HG03097 (cell line): ENCODE data around the gene ELL3.
A peak's percentile ranks its signal among the peaks of the same experiment; 100 is the strongest.

Source experiments
- ATAC-seq: cut with Tn5 transposase; IDR thresholded peaks from one replicate; pipeline ENCODE4 v1.9.1; 2021; ENCODE audit not compliant: unreplicated experiment, low FRiP score

The ELL3 gene

DNA sequence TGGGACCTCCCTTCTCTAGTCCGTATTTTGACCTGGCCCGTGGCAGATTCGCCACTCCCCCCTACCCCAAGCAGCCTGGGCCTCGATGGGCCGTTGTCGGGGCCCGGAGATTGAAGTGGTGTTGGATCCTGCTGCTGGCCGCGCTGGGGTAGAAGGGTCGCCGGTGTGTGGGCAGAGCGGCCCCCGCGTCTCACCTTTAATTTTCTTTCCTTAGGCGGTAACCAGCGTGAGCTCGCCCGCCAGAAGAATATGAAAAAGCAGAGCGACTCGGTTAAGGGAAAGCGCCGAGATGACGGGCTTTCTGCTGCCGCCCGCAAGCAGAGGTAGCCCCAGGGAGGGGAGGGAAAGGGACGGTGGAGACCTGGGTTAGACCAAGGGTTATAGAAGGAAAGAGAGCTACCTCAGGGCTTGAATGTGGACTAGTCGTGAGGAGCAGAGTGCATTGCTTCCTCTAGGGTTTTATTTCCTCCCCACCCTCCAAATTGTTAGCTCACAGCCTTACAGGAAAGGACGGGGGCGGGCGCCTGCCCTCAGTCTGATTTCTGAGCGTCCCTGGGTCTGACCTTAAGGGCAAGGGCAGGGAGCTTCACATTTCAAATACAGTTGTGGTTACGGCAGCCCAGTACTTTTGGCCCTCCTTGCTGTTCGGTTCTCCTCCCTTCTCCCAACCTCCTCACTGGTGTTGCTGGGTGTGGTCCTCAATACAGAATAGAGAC is 16.2 kb upstream of the ELL3 start:
- no peak for ATAC-seq

DNA sequence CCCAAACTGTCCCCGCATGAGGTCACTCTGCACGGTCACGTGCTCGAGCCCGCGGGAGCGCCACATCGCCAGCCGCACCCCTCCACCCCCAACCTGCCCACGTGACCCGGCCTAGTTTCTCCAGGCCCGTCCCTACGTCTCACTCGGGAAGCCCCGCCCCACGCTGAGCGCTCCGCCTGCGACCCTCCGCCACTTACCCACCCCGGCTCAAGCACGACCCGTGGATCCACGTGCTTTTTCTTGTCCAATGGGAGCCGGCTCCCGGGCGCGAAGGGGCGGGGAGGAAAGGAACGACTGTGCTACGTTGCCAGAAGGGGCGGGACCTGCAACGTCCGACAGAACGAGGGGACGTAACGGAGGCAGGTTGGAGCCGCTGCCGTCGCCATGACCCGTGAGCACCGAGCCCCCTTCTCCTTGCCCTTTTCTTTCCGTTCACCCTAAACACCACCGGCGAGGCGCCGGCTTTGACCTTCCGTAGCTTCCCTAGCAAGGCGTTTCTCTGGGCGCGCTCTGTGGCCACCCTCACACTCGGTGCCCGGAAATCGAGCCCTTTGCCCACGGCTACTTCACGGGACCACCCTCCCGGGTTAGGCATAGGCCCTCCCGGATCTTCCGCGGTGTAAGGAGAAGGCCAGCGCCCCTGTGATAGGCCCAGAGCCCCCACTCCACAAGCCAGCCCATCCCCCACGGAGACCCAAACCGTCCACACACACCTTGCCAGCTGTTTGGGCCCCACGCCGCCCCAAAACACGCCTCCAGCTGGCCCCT is 15.4 kb upstream of the ELL3 start, which contains the start of gene SERF2:
TSS of gene SERF2 (plus strand) at position 328 of the 768 bp plus-strand sequence. CDS start at position 385, 57 bp downstream.
- ATAC-seq = peak; percentile 91

DNA sequence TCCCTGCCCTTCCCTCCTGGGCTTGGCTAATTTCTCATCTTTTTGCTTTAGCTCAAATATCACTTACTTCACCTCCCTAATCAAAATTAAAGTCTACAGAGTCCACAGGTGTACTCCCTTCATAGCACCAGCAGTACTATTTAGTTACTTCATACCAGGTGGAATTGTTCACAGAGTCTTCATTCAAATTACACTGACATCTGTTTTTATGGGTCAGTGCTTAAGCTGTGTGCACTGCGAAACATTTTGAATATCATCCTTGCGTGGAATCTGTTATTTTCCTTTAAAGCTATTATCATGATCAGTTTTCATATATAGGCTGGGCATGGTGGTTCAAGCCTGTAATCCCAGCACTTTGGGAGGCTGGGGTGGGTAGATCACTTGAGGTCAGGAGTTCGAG is 12.6 kb upstream of the ELL3 start:
- no peak for ATAC-seq

DNA sequence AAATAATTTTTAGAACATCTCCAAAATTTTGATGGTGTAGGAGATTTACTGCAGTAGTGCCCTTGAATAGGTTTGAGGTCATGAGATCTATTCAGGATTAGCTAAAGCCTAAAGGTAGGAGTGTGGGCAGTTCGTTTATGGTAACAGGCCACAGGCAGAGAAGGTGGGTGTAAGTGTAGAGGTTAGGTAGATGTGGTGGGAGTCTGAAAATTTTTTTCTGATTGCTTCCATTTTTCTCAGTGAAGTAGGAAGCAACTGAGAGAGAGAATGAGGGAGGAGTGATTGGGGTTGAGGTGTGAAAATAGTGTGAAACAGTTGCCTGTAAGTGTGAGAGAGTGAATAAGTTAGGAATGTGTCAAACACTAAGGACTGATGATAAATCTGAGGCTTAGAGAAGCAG is 2.2 kb upstream of the ELL3 start:
- ATAC-seq = no peak

DNA sequence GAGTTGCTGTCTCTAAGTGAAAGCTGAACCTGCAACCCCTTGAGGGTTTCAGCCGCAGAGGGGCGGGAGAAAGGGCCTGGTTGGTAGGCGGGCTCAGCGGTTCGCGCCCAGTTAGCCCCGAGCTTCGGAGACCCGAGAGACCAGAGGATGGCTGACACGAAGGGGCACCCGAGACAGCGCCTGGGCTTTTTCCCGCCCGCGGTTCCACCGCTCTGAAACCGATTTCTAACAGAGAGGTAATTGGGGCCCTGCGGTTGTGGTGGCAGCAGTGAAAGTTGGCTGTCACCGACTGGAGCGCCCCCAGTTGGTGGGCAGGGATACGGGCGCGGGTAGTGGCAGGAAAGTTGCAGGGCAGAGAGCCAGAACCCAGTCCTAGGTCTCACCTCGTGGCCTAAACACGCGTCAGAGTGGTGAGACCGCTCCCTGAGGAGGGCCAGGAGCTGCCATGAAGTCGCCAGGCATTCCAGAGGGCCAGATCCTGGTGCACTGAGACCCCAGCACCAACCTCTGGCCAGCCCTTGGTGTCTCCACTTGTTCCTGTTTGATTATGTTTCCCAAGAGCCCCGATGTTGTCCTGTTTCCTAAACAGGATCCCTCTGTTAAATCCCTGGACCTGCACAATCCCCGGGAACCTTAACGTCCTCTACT is 625 bp upstream of the ELL3 start:
- peak; percentile 45 for ATAC-seq

DNA sequence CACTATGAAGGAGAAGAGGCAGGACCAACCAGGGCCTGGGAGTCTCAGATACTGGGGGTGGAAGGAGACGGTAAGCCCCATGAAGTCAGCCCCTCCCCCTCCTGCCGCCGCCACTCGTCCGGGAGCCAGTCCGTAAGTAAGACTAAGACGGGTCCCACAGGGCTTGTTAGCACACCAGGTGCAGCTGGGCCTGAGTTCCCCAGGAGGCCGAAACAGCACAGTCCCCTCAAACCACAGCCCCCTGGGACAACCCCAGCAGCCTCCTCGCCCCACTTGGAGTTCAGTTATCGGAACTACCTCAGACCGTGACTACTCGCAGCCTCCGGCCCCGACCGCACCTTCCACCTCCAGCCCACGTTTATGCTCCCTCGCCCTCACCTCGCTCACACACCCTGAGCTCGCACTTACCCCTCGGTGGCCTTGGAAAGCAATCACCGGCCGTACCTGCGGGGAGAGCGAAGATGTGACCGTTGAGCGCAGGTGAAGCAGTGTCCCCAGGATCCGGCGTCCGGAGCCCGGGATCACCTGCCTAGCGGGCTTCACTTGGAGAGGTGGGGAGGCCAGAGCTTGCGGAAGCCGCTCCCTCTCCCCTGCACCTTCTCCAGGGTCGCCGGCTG is 557 bp downstream of the ELL3 start:
- peak; percentile 63 for ATAC-seq

DNA sequence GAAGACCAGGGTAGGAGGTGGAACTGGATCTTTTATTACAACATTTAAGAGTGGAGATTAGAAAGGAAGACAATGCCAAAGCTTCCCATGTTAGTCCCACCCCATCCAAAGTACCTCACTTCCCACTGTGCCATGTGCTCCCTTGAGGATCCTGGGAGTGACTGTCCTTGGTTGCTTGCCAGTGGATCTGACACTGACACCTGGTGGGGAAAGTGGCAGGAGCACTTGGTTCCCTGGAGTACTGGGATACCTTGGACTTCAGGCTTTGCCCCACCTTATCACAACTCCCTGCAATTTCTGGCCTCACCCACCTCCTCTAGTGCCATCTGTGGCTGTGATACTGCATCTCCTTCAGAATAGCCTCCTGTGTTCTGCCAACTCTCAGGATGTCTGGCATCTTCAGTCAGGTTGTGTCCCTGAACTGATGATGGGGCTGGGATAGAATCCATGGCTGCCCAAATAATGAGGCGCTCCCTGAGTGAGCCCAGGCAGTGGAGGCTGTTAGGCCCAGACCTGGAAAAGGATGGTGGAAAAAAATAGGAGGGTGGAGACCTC is 1.3 kb downstream of the ELL3 start:
- ATAC-seq = no peak

DNA sequence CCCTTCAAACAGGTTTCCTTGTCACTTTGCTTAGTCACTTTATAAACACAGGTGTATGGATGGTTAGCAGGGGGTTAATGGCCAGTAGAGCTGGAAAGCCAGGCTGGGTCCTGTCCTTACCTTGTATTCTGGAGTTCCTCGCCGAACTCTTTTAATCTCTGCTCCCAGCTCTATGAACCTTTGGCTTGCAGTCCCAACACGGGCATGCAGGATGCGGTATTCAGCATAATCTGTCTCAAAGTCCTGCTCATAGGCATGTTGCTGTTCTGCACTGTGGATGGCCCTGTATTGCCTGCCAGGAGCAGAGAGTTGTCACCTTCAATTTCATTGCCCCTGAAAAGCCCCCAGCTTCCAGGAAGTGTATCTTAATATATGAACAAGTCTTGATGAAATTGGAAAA is 2.7 kb downstream of the ELL3 start:
- no peak for ATAC-seq

DNA sequence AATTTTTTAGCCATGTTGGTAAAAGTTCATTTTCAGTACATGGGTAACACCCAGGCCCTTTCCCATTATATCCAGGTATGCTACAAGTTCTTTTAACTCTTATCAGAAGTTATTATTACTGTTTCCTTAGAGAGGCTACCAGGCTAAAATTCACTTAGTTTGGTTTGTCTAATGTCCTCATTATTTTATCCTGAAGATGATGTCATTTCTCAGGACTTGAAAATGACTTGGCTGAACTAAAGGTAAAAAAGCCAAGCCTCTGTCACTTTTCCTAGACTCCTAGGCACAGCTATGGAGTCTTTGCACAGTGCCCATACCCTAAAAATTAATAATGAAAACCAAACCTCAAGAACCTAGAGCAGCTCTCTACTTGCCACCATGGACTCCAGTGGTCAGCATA is 4.1 kb downstream of the ELL3 start:
- ATAC-seq = no peak

DNA sequence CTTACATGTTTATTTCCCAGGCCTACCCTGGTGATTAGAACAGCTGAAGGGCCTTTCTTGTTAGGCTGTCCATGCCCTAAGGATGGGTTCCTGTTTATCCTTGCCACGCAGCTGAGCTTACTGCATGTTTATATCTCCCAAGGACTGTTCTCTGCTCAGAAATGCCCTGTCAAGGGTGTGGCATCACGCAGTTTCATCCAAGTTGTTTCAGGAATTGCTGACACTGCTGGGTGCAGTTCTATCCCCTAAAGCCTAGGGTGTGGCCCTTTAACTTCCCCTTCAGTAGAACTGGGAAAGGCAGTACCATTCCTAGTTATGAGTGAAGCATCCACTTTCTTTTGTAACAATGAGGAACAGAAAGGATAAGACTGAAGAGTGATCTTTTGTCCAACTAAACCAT is 5.0 kb downstream of the ELL3 start:
- ATAC-seq = no peak

DNA sequence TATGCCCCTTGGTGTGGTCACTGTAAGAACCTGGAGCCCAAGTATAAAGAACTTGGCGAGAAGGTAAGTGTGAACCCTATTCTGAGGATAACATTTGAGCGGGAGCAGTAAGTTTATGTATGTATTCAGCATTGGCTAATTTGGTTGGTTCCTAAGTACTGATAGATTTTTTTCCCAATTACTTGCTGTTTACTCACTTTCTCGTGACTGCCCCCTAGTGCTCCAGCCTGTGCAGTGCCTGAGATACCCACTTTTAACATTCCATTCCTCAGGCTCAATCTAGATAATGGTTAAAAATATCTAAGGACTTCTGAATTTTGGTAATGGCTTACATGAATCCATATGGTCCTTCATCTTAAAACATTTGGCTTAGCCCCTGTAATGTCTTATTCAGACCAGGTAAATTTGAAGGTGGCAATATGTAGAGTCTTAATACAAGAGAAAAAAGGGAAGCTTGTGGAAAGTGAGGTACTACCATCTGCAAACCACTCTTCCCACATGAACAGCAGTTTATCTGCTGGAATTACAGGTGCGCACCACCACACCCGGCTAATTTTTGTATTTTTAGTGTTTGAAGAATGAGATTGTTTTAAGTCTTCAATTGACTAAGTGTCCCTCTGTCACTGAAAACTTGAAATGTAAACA is 7.1 kb downstream of the ELL3 start:
- ATAC-seq = no peak

DNA sequence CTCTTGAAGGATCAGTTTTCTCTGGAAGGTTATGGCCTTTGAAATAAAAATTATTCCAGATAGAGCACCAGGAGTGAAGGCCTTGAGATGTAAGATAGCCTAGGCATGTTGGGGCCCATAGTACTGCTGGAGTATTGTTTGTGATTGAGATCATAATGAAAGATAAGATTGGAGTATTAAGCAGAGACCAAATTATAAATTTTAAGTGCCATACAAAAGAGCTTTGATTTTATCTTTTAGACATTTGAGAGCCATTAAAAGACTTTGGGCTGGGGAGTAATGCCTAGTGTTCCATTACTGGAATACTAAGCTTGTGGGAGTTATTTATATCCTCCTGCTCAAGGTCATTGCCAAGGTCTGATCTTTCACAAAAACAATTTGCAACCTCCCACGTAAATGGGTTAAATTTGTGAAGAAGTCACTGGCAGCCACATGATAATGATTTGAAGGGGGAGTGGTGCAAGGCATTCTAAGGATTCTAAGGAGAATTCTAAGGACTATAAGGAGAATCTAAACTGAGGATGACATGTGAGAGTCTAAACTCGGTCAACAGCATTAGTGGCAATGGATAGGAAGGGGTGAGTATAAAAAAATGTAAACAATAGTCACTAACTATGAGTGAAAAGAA is 12.8 kb downstream of the ELL3 start:
- no peak for ATAC-seq

DNA sequence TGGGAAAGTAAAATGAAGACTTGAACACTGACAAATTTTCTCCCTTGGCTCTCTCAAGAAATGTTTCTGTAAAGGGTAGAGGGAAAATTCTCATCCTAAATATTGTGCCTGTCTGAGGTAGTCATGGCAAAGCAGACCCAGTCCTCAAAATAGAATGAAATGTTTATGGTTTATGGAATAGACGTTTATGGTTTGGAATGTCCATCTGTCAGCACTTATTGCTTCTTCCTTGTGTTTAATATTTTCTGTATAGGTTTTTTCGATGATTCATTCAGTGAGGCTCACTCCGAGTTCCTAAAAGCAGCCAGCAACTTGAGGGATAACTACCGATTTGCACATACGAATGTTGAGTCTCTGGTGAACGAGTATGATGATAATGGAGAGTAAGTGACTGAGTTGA is 13.9 kb downstream of the ELL3 start:
- ATAC-seq = no peak

DNA sequence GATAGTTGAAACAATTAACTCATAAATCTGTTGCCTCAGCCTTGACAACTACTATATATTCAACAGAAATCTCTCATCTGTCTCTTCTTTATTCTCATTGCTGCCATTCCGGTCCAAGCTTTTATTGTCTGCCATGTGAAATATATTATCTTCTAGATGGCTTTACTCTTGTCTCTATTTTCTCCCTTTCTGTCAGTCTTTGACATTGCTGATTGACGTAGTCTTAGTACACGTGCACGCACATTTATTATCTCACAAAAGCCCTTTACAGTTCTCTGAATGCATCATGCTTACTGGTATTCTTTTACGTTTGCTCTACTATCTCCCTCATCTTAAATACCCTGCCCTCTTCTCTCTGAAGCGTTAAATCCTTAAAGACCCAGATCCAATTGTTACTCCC is 24.9 kb downstream of the ELL3 start:
- no peak for ATAC-seq

DNA sequence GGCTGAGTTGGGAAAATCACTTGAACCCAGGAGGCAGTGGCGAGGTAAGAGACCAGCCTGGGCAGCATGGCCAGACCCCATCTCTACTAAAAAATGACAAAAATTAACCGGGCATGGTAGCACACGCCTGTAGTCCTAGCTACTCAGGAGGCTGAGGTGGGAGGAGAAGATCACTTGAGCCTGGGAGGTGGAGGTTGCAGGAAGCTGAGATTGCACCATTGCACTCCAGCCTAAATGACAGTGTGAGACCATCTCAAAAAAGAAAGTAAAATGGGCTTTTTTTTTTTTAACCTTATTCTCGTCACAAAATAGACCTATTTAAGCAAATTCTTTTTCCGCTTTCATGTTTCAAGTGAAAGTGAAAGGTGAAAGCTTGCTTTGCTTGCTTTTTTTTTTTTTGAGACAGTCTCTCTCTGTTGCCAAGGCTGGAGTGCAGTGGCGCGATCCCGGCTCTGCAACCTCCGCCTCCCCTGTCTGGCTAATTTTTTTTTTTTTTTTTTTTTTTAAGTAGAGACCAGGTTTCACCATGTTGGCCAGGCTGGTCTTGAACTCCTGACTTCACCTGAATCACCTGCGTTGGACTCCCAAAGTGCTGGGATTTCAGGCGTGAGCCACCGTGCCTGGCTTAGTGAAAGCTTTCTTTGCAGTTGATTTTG is 26.9 kb downstream of the ELL3 start:
- no peak for ATAC-seq

DNA sequence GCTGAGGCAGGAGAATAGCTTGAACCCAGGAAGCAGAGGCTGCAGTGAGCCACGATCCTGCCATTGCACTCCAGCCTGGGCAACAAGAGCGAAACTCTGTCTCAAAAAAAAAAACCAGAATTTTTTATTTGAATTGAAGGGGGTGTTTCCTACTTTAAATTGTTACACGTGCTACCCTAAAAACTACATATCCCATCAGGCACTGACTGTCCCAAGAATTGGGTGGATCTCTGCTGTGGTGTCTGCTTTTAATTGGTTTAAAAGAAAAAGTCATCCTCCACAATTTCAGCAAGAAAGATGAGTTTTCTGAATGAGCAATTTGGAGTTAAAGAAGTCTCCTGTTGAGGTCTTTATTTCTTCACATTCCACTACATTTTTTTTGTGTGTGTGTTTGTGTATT is 28.4 kb downstream of the ELL3 start:
- ATAC-seq = no peak

DNA sequence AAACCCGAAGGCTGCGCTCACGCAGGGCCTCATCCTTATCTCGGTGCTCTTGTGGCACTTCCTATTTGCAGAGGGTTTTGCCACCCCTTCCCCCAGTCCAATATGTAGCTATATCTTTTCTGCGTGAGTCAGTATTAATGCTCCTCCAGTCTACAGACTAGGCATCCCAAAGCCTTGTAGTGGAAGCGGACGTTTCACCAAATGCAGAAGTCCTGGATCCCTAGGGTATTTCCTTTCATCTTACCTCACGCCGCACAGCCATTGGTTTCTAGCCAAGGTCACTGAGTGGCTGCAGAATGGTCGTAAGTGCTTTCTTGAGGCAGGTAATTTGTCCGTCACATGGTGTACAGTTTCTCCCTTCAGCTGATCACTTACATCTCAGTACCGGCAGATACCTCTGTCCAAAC is 29.9 kb downstream of the ELL3 start:
- peak; percentile 15 for ATAC-seq

DNA sequence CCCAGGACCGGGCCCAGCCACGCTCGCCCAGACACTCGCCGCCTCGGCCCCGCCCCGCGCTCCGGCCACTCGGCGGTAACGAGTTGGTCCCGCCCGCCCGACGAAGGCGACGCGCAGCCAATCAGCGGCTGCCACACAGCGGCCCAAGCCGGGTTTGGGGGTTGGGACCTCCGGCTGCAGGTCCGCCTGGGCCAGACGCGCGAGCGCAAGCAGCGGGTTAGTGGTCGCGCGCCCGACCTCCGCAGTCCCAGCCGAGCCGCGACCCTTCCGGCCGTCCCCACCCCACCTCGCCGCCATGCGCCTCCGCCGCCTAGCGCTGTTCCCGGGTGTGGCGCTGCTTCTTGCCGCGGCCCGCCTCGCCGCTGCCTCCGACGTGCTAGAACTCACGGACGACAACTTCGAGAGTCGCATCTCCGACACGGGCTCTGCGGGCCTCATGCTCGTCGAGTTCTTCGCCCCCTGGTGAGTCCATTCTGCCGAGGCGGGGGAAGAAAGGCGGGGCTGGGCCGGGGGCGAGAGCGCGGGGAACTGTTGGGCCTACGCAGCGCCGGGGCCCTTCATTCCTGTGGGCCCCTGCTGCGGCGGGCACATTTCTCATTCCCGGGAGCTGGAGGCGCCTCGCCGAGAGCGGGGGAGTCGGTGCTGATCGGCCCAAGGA is 30.4 kb downstream of the ELL3 start, which contains the start of gene PDIA3:
TSS of gene PDIA3 (plus strand) at position 194 of the 658 bp plus-strand sequence. CDS start at position 296, 102 bp downstream.
- peak; percentile 64 for ATAC-seq

DNA sequence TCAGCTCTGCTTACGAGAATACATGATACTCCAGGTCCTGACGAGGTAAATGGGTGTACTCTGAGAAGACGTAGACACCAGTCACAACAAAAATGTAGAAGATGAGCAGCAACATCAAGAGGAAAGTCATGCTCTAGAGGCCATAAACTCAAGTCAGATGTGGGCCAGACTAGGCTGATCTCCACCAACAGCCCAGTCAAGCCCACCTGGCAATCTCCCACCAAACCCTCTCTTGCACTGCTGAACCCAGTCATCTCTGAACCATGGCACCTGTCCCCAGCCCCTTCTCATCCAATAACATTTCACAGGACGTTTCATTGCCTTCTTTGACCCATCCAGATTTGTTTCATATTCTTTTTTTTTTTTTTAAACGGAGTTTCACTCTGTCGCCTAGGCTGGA is 41.4 kb downstream of the ELL3 start:
- peak; percentile 45 for ATAC-seq
